Measurements from ENCODE around the gene PRKAG2.

PRKAG2 gene

DNA sequence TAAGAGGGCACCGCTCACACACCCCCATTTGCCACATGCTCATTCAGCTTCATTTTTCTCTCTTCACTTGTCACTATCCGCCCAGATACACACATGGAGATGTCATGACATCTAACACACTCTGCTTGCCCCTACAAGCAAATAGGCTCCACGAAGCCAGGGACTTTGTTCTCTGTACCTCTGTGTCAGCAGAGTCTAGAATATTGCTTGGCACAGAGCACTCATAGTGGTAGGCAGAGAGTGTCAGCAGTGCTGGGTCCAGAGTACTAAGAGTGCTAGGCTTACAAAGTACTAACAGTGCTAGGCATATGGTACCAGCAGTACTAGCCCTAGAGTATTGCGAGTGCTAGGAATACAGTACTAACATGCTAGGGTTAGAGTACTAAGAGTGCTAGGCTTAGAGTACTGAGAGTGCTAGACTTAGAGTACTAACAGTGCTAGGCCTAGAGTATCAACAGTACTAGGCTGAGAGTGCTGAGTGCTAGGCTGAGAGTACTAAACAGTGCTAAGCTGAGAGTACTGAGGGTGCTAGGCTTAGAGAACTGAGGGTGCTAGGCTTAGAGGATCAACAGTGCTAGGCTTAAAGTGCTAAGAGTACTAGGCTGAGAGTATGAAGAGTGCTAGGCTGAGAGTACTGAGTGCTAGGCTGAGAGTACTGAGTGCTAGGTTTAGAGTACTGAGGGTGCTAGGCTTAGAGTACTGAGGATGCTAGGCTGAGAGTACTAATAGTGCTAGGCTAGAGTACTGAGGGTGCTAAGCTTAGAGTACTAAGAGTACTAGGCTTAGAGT is 166.1 kb downstream of the PRKAG2 start:
- DNase-seq (ENCODE audit: low read depth in 2 of 2) = no peak

GRCh38 chr7:151710121-151710640 is 166.7 kb downstream of the PRKAG2 start:
- no peak for DNase-seq (ENCODE audit: low read depth in 2 of 2)

DNA sequence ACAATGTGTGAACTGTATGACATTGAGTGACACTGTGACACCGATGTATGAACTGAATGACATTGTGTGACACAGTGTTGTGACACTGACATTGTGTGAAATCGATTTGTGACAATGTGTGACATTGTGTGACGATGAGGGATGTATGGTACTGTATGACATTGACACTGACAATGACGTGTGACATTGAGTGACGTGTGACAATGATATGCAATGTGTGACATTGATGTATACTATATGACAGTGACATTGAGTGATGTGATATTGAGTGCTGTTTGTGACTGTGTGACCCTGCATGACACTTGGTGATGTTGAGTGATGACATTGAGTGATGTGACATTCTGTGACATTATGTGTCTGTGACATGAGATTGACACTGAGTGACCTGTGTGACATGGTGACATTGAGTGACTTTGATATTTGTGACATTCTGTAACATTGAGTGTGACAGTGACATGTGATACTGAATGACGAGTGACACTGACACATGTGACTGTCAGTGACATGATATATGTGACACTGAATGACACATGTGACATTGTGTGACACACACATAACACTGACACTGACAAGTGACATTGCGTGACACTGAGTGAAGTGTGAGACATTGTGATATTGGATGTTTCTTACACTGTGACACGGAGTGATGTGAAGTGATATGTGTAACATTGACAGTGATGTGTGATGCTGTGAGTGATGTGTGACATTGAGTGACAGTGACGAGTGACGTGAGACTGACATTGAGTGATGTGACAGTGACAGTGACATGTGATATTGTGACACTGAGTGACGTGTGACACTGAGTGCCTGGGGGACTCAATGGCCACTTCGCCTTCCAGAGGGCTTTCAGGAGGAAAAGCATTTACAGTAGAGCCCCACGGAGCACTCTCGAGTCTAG is 167.5 kb downstream of the PRKAG2 start:
- DNase-seq (ENCODE audit: low read depth in 2 of 2) = no peak

GRCh38 chr7:151708610-151709009 is 168.3 kb downstream of the PRKAG2 start:
- no peak for DNase-seq (ENCODE audit: low read depth in 2 of 2)

DNA sequence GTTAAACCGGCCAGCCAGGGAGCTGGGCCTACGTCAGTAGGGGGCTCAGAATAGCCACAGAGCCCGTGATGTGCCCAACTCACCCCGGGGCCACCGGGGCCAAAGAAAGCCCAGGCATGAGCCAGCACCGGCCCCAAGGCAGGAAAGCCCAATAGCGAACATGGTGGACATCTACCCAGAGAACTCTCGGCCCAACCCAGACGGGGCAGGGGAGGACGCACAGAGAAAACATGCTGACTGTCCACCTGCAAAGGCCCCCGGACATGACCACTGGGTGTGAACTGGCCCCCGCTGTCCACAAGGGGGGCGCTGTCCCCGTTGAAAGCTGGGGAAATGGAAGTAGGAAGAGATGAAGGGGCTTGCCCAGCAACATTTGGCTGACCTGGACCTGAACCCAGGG is 169.2 kb downstream of the PRKAG2 start:
- DNase-seq (ENCODE audit: low read depth in 2 of 2) = no peak

DNA sequence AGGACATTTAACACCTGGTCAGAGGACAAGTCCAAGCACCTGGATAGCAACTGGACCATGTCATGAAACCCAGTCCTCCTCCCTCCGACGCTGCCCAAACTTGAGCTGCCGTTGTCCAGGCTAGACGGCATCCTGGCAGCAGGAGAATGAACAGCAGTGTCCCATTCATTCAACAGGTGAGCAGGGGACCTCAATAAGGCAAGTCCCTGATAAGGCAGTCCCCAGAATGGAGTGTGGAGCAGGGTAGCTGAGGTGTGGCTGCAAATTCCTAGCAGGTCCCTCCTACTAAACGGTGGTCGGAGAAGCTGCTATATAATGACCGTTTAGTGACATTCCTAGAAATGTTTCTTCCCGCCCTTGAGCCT is 169.8 kb downstream of the PRKAG2 start:
- DNase-seq (ENCODE audit: low read depth in 2 of 2) = no peak

GRCh38 chr7:151706277-151707104 is 170.4 kb downstream of the PRKAG2 start:
- DNase-seq (ENCODE audit: low read depth in 2 of 2) = no peak

- DNase-seq (ENCODE audit: low read depth in 2 of 2) = no peak
These were observed 171.2 kb downstream of the PRKAG2 start for GRCh38 chr7:151705636-151706276.

DNA sequence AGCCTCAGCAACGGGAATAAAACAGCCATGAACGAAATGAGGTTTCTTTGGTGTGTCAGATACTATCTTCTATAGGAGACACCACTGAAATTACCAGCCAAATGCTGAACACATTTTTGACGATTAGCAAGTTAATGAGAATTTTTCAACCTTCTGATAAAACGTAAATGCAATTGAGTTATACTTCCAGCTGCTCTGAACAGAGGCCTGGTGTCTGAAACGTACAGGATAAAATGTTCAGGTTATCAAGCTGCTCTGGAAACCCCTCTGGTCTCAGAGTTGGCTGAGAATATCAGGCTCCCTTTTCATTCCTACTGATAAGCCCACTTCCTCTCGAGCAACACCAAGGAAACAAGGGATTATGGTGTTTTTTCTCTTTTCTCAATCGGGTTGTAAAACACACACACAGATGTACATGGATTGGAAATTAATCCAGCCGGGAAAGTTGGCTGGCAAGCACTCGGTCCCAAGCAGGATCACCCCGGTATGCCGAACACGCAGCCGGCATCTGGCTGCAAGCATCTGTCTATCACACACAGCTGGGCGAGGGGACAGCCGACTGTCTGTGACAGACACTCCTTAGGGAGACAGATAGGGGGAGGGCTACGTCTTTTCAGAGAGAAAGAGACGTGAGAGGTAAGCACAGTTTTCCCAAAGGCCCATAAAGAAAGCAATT is 171.8 kb downstream of the PRKAG2 start:
- no peak for DNase-seq (ENCODE audit: low read depth in 2 of 2)

- DNase-seq (ENCODE audit: low read depth in 2 of 2) = no peak
These were observed 172.5 kb downstream of the PRKAG2 start for GRCh38 chr7:151704299-151704959.

DNA sequence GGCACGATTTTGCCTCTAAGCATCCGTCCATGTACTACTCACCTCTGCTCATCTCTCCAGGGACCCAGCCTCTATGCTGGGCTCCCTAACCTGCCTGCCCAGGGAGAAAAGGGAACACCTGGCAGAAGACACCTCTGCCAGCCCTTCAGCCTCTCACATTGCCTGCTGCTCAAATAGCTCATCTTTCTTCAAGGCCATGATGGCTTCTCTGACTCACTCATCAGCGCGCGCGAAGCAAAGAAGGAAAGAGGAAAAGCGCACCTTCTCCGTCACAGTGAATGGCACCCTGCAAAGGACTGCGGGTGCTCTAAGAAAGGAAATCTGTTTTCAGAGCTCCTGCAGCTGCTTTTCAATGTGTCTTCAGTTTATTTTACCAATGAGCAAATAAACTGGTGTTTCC is 174.0 kb downstream of the PRKAG2 start:
- no peak for DNase-seq (ENCODE audit: low read depth in 2 of 2)

DNA sequence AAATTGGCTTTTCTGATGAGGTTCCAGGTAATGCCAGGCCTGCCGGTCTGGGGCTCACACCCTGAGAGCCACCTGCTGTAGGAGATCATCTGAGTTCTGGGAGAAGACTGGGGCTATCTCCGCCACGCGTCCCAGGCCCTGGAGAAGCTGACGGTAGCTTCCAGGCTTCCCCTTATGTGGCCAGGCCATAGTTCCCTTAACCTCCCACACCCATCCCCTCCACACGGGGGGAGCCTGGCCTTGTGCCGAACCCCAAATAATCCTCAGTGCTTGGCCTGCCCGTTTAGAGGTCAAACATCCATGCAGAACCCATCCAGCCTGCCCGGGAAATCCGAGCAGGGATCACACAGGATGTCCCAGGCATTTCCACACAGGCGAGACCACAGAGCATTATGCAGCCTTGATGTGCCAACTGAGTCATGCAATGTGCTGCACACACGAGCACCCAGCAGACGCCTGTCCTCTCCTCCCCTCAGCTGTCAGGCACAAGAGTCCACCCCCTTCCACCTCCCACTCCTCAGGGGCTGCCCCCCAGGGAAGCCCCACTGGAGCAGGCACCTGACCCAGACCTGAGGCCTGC is 176.2 kb downstream of the PRKAG2 start:
- no peak for DNase-seq (ENCODE audit: low read depth in 2 of 2)

- no peak for DNase-seq (ENCODE audit: low read depth in 2 of 2)
These were observed 177.0 kb downstream of the PRKAG2 start for GRCh38 chr7:151699928-151700319.

GRCh38 chr7:151699147-151699927 is 177.6 kb downstream of the PRKAG2 start:
- DNase-seq (ENCODE audit: low read depth in 2 of 2) = no peak

- no peak for DNase-seq (ENCODE audit: low read depth in 2 of 2)
These were observed 179.0 kb downstream of the PRKAG2 start for GRCh38 chr7:151697942-151698341.

- DNase-seq (ENCODE audit: low read depth in 2 of 2) = no peak
These were observed 179.4 kb downstream of the PRKAG2 start for GRCh38 chr7:151697515-151697895.

GRCh38 chr7:151696721-151697514 is 180.0 kb downstream of the PRKAG2 start:
- DNase-seq (ENCODE audit: low read depth in 2 of 2) = no peak

GRCh38 chr7:151695951-151696541 is 180.9 kb downstream of the PRKAG2 start:
- no peak for DNase-seq (ENCODE audit: low read depth in 2 of 2)
